Right atrium auricular region (tissue), 2 donors: ENCODE results near the gene KLF8. TPM values are rescaled to one million over a fixed set of nuclear protein-coding genes. Genes with fewer than 3 reads are reported as not detected.

ENCODE experiments used
- DNase-seq: peaks from one replicate; pipeline ENCODE4 v3.0.0-alpha.2; 2019; ENCODE audit warnings: low spot score
- H3K27ac ChIP-seq, 2 donors: fragments of 200-600 bp; sonication (generic); 1 replicate in 1 of 2; 2 replicates in 1 of 2; pipeline ENCODE4 v1.5.1; 2016 to 2019
- H3K27me3 ChIP-seq, 2 donors: fragments of 200-600 bp; sonication (generic); one replicate each; pipeline versions ENCODE4 v1.5.1 to v1.6.0; 2017 to 2019
- H3K36me3 ChIP-seq: fragments of 200-600 bp; sonication (generic); one replicate; pipeline ENCODE4 v1.5.1; 2016
- H3K4me1 ChIP-seq, 2 donors: fragments of 200-600 bp; sonication (generic); one replicate each; pipeline versions ENCODE4 v1.5.1 to v1.6.0; 2017 to 2019
- H3K4me3 ChIP-seq, 2 donors: fragments of 200-600 bp; sonication (generic); 1 replicate in 1 of 2; 2 replicates in 1 of 2; pipeline ENCODE4 v1.5.1; 2017 to 2019; ENCODE audit warnings: mild to moderate bottlenecking in 1 of 2, moderate library complexity in 1 of 2
- H3K9me3 ChIP-seq, 2 donors: fragments of 200-600 bp; sonication (generic); one replicate each; pipeline ENCODE4 v1.5.1; 2019
- total RNA-seq, 2 donors: library from RNA; depleted of rRNA; stranded (reverse); fragments of >200 nt; gene quantifications; one replicate each; pipeline ENCODE4 v1.1.0, GENCODE V29; 2016
- TF ChIP-seq, protein P1 (sequence below), 2 donors: fragments of 200-600 bp; sonication (generic); IDR thresholded peaks; one replicate each; pipeline ENCODE4 v1.5.1; 2019; ENCODE audit warnings: antibody characterized with exemption in 2 of 2

Gene KLF8
- total RNA-seq, 2 donors from 2014 or later: 6.4 to 6.9 TPM

DNA sequence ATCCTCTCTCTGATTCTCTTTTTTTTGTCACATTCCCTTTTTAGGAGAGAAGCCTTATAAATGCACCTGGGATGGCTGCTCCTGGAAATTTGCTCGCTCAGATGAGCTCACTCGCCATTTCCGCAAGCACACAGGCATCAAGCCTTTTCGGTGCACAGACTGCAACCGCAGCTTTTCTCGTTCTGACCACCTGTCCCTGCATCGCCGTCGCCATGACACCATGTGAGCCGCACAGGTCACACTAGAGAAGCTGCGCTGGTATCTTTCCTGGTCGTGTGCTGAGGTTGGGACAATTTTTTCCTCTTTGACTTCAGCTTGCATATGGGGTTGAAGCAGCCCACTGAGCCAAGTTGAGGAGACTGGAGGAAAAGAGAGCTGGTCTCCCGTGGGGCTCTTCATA lies 52.1 kb downstream of the KLF8 start:
- Histone ChIP-seq H3K27ac (no peak overlapping the region), H3K4me1 (no peaks in the 10 kb centered on the region), H3K9me3 (peaks cover 0 to 2% of the 10 kb centered on the region in 2 donors), H3K27me3 (no peaks in the 10 kb centered on the region), H3K36me3 (no peaks in the 10 kb centered on the region), H3K4me3 (no peak overlapping the region)
- DNase-seq: no peak
- TF ChIP-seq, protein P1, sequence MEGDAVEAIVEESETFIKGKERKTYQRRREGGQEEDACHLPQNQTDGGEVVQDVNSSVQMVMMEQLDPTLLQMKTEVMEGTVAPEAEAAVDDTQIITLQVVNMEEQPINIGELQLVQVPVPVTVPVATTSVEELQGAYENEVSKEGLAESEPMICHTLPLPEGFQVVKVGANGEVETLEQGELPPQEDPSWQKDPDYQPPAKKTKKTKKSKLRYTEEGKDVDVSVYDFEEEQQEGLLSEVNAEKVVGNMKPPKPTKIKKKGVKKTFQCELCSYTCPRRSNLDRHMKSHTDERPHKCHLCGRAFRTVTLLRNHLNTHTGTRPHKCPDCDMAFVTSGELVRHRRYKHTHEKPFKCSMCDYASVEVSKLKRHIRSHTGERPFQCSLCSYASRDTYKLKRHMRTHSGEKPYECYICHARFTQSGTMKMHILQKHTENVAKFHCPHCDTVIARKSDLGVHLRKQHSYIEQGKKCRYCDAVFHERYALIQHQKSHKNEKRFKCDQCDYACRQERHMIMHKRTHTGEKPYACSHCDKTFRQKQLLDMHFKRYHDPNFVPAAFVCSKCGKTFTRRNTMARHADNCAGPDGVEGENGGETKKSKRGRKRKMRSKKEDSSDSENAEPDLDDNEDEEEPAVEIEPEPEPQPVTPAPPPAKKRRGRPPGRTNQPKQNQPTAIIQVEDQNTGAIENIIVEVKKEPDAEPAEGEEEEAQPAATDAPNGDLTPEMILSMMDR (IDR thresholded peaks at IDR 0.05): no peak

DNA sequence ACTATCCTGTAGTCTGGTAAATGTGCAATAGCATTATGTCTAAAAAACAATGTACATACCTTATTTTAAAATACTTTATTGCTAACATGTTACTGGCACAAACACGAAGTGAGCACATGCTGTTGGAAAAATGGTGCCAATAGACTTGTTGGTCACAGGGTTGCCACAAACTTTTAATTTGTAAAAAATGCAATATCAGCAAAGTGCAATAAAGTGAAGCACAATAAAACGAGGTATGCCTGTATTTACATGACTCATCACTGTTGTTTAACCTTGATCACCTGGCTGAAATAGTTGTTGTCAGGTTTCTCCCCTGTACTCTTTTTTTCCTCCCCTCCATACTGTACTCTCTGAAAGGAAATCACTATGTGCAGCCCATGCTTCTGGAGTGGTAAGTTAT lies 56.5 kb downstream of the KLF8 start:
- DNase-seq: no peak
- H3K4me1 ChIP-seq: no peaks in the 10 kb centered on the region
- H3K9me3 ChIP-seq: peaks cover 0 to 12% of the 10 kb centered on the region in 2 donors
- no peak overlapping the region for H3K4me3 ChIP-seq
- TF ChIP-seq, protein P1 (IDR thresholded peaks at IDR 0.05): no peak
- H3K27ac ChIP-seq: no peak overlapping the region
- H3K27me3 ChIP-seq: no peaks in the 10 kb centered on the region
- H3K36me3 ChIP-seq: no peaks in the 10 kb centered on the region

DNA sequence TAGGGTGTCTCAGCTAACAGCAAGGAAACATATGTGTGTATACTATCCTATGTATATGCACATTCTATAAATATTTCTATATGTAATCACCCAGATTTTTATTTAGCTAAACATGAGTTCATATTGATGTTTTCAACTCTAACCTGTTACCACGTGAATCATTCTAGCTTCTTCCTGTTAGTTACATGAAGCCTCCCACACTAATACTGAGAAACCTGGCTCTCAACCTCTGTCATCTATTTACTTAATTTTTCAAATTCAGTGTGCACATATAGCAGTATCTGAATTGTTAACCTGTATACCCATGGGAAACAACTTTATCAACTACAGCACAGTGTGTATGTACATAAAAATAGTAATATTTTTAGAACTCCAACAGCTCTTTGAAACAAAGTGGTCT lies 57.3 kb downstream of the KLF8 start:
- no peak for DNase-seq
- TF ChIP-seq, protein P1 (IDR thresholded peaks at IDR 0.05): no peak
- Histone ChIP-seq H3K4me1 (no peaks in the 10 kb centered on the region), H3K27ac (no peak overlapping the region), H3K9me3 (peaks cover 0 to 12% of the 10 kb centered on the region in 2 donors), H3K27me3 (no peaks in the 10 kb centered on the region), H3K36me3 (no peaks in the 10 kb centered on the region), H3K4me3 (no peak overlapping the region)

DNA sequence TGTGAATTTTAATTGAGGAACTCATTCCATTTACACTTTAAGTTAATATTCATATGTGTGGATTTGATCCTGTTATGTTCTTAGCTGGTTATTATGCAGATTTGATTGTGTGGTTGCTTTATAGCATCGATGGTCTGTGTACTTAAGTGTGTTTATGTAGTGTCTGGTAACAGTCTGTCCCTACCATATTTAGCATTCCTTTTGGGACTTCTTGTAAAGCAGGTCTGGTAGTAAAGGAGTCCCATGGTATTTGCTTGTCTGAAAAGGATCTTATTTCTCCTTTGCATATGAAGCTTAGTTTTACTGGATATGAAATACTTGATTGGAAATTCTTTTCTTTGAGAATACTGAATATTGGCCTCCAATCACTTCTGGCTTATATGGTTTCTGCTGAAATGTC lies 76.6 kb downstream of the KLF8 start:
- Histone ChIP-seq H3K27me3 (no peaks in the 10 kb centered on the region), H3K4me3 (no peak overlapping the region), H3K4me1 (no peaks in the 10 kb centered on the region), H3K27ac (no peak overlapping the region), H3K36me3 (no peaks in the 10 kb centered on the region), H3K9me3 (peaks cover 0 to 19% of the 10 kb centered on the region in 2 donors)
- DNase-seq: no peak
- TF ChIP-seq, protein P1 (IDR thresholded peaks at IDR 0.05): no peak

DNA sequence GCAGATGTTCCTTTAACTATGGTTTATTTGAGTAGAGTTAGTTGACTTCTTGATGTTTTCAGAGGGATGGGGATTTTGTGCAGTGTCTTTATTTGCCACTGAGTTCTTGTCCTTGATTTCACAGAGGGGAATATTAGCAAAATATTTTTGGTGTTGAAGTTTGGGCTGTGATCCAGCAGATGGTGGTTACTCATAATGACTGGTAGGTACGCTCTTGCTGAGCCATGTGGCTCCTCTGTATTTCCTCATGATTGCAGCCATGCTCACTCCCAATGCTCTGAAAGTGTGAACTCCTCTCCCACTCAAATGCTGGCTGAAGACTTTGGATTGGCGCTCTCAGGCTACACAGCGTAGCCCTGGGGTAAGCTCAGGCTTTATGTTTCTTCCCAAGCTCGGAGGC lies 77.7 kb downstream of the KLF8 start:
- H3K27me3 ChIP-seq: no peaks in the 10 kb centered on the region

DNA sequence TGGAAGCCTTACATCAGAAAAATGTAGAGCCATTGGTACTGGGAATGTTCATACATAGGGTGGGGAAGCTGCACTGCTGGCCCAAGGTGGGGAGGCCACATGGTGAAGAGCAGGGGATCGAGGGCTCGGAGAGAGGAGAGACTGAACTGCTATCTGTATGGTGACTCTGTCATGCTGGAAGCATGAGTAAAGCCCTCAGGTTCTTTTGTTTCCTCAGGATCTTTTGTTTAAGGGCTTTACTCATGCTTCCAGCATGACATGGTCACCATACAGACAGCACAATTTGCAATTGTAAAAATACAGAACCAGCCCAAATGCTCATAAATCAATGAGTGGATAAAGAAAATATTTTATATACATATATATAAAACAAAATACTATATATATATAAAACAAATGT lies 78.4 kb downstream of the KLF8 start:
- TF ChIP-seq, protein P1 (IDR thresholded peaks at IDR 0.05): no peak
- Histone ChIP-seq H3K36me3 (no peaks in the 10 kb centered on the region), H3K27me3 (no peaks in the 10 kb centered on the region), H3K27ac (no peak overlapping the region), H3K4me3 (no peak overlapping the region), H3K4me1 (no peaks in the 10 kb centered on the region), H3K9me3 (peaks cover 0 to 19% of the 10 kb centered on the region in 2 donors)
- no peak for DNase-seq

More for the DNA sequence above, 77.7 kb downstream of the KLF8 start:
- no peak for DNase-seq
- H3K27ac ChIP-seq: no peak overlapping the region
- H3K36me3 ChIP-seq: no peaks in the 10 kb centered on the region
- H3K4me1 ChIP-seq: no peaks in the 10 kb centered on the region
- H3K9me3 ChIP-seq: peaks cover 0 to 19% of the 10 kb centered on the region in 2 donors
- H3K4me3 ChIP-seq: no peak overlapping the region
- TF ChIP-seq, protein P1 (IDR thresholded peaks at IDR 0.05): no peak
